ENCODE data around the gene QTRT2. TPM values are rescaled to one million over a fixed set of nuclear protein-coding genes. Genes with fewer than 3 reads are reported as not detected.

QTRT2 gene
- polyA plus RNA-seq, 2 of the 4 experiments (the other 2 are of a cell fraction), result 23.5 to 33.9 TPM

DNA sequence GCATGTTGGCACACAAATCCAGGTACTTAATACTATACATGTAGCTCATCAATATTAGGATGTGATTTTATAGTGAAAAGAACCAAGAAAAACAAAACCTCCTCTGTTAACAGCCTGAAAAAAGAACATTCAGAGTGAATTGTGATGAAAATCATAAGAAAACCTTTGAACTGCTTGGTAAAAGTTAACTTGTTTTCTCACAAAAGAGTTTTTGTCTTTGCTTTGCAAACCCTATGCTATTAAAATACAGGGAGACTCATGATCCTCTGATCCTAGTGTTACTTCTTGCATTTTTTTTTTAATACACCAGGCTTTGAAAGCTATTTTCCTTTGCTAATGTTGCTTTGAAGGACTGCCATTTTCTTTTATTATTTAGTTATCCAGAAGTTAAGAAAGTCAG is 23.7 kb downstream of the QTRT2 start:
- POLR2A ChIA-PET, result no interaction called here
- DNase-seq (ENCODE audit: low read depth in 1 of 2, low spot score in 1 of 2) (no peak), ATAC-seq (no peak), FAIRE-seq (no peak)
- CTCF ChIA-PET, result no interaction called here
- Histone ChIP-seq H3K4me2 (no peak overlapping the region), H3K9me3 (no peaks in the 10 kb centered on the region), H3K4me1 (no peaks in the 10 kb centered on the region), H3K4me3 (no peak overlapping the region), H3K27ac (no peak overlapping the region)
- no peak for TF ChIP-seq EHF (CRISPR knock-in tag; IDR thresholded peaks at IDR 0.05)
- TF ChIP-seq, protein P1, sequence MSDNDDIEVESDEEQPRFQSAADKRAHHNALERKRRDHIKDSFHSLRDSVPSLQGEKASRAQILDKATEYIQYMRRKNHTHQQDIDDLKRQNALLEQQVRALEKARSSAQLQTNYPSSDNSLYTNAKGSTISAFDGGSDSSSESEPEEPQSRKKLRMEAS (IDR thresholded peaks at IDR 0.05), result no peak
- TF ChIP-seq, protein P2, sequence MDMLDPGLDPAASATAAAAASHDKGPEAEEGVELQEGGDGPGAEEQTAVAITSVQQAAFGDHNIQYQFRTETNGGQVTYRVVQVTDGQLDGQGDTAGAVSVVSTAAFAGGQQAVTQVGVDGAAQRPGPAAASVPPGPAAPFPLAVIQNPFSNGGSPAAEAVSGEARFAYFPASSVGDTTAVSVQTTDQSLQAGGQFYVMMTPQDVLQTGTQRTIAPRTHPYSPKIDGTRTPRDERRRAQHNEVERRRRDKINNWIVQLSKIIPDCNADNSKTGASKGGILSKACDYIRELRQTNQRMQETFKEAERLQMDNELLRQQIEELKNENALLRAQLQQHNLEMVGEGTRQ (IDR thresholded peaks at IDR 0.05), result no peak
- TF ChIP-seq ESRRA (IDR thresholded peaks at IDR 0.05; ENCODE audit: borderline replicate concordance, low read length), result no peak
- no peak for TF ChIP-seq JUN (IDR thresholded peaks at IDR 0.05)
- TF ChIP-seq RAD21 (conservative IDR thresholded peaks at IDR 0.05 in 1 of 2, IDR thresholded peaks at IDR 0.05 in 1 of 2), result no peak
- TF ChIP-seq EHMT2 (IDR thresholded peaks at IDR 0.05; ENCODE audit: low read depth), result no peak
- TF ChIP-seq KDM1A (IDR thresholded peaks at IDR 0.05; ENCODE audit: low read depth), result no peak
- TF ChIP-seq, protein P3, sequence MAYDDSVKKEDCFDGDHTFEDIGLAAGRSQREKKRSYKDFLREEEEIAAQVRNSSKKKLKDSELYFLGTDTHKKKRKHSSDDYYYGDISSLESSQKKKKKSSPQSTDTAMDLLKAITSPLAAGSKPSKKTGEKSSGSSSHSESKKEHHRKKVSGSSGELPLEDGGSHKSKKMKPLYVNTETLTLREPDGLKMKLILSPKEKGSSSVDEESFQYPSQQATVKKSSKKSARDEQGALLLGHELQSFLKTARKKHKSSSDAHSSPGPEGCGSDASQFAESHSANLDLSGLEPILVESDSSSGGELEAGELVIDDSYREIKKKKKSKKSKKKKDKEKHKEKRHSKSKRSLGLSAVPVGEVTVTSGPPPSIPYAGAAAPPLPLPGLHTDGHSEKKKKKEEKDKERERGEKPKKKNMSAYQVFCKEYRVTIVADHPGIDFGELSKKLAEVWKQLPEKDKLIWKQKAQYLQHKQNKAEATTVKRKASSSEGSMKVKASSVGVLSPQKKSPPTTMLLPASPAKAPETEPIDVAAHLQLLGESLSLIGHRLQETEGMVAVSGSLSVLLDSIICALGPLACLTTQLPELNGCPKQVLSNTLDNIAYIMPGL (CRISPR knock-in tag; IDR thresholded peaks at IDR 0.05; ENCODE audit: borderline replicate concordance), result no peak
- TF ChIP-seq CEBPB (IDR thresholded peaks at IDR 0.05), result no peak
- TF ChIP-seq, protein P4, sequence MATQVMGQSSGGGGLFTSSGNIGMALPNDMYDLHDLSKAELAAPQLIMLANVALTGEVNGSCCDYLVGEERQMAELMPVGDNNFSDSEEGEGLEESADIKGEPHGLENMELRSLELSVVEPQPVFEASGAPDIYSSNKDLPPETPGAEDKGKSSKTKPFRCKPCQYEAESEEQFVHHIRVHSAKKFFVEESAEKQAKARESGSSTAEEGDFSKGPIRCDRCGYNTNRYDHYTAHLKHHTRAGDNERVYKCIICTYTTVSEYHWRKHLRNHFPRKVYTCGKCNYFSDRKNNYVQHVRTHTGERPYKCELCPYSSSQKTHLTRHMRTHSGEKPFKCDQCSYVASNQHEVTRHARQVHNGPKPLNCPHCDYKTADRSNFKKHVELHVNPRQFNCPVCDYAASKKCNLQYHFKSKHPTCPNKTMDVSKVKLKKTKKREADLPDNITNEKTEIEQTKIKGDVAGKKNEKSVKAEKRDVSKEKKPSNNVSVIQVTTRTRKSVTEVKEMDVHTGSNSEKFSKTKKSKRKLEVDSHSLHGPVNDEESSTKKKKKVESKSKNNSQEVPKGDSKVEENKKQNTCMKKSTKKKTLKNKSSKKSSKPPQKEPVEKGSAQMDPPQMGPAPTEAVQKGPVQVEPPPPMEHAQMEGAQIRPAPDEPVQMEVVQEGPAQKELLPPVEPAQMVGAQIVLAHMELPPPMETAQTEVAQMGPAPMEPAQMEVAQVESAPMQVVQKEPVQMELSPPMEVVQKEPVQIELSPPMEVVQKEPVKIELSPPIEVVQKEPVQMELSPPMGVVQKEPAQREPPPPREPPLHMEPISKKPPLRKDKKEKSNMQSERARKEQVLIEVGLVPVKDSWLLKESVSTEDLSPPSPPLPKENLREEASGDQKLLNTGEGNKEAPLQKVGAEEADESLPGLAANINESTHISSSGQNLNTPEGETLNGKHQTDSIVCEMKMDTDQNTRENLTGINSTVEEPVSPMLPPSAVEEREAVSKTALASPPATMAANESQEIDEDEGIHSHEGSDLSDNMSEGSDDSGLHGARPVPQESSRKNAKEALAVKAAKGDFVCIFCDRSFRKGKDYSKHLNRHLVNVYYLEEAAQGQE (IDR thresholded peaks at IDR 0.05), result no peak

DNA sequence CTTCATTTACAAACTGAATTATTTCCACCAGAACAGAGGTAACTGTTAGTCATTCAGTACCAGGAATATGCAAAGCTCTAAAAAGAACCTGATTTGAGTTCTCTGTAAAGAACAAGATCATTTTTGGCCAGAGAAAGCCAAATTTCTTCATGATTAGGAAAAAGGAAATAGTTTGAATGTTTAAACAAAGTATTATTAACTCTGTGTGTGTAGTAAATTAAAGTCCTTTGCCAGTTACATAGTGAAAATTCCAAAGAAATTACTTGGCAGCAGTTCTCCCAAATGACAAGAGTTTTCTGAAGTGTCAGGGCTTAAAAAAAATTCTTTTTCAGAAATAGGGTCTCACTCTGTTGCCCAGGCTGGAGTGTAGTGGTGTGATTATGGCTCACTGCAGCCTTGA is 24.5 kb downstream of the QTRT2 start:
- no peaks in the 10 kb centered on the region for H3K4me1 ChIP-seq
- H3K27ac ChIP-seq, result no peak overlapping the region
- ChIA-PET POLR2A (no interaction called here), CTCF (no interaction called here)
- no peak for DNase-seq (ENCODE audit: low read depth in 1 of 2, low spot score in 1 of 2)
- FAIRE-seq, result no peak
- no peaks in the 10 kb centered on the region for H3K9me3 ChIP-seq
- no peak overlapping the region for H3K4me3 ChIP-seq
- no peak for TF ChIP-seq BHLHE40 (IDR thresholded peaks at IDR 0.05; ENCODE audit: low read depth, low read length)
- TF ChIP-seq JUN (IDR thresholded peaks at IDR 0.05), result no peak
- no peak for TF ChIP-seq MAZ (IDR thresholded peaks at IDR 0.05; ENCODE audit: borderline replicate concordance, low read depth, low read length)
- TF ChIP-seq CBX8 (IDR thresholded peaks at IDR 0.05), result no peak
- ATAC-seq, result no peak
- H3K4me2 ChIP-seq, result no peak overlapping the region

DNA sequence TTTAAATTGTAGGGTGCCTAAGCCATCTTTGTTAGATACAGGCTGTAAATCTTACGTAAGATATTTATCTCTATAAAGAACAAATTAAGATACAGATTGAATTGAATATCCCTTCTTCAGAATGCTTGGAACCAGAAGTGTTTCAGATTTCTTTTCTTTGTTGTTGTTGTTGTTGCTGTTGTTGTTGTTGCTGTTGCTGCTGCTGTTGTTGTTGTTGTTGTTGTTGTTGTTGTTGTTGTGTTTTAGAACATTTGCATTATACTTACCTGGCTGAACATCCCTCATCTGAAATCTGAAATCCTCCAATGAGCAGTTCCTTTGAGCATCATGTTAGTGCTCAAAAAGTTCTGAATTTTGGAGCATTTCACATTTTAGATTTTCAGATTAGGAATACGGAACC is 26.6 kb downstream of the QTRT2 start:
- ChIA-PET CTCF (no interaction called here), POLR2A (no interaction called here)
- TF ChIP-seq CHD4 (IDR thresholded peaks at IDR 0.05; ENCODE audit: borderline replicate concordance), result no peak
- TF ChIP-seq, protein P1 (IDR thresholded peaks at IDR 0.05), result no peak
- no peak for TF ChIP-seq NR3C1 (IDR thresholded peaks at IDR 0.05)
- TF ChIP-seq, protein P5, sequence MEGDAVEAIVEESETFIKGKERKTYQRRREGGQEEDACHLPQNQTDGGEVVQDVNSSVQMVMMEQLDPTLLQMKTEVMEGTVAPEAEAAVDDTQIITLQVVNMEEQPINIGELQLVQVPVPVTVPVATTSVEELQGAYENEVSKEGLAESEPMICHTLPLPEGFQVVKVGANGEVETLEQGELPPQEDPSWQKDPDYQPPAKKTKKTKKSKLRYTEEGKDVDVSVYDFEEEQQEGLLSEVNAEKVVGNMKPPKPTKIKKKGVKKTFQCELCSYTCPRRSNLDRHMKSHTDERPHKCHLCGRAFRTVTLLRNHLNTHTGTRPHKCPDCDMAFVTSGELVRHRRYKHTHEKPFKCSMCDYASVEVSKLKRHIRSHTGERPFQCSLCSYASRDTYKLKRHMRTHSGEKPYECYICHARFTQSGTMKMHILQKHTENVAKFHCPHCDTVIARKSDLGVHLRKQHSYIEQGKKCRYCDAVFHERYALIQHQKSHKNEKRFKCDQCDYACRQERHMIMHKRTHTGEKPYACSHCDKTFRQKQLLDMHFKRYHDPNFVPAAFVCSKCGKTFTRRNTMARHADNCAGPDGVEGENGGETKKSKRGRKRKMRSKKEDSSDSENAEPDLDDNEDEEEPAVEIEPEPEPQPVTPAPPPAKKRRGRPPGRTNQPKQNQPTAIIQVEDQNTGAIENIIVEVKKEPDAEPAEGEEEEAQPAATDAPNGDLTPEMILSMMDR (IDR thresholded peaks at IDR 0.05), result no peak
- TF ChIP-seq EHF (CRISPR knock-in tag; IDR thresholded peaks at IDR 0.05), result no peak
- Histone ChIP-seq H3K4me3 (no peak overlapping the region), H3K27ac (no peak overlapping the region), H3K4me1 (no peaks in the 10 kb centered on the region), H3K4me2 (no peak overlapping the region), H3K9me3 (no peaks in the 10 kb centered on the region)
- no peak for FAIRE-seq
- ATAC-seq, result no peak
- 96% methylated on average over 2 of the region's 2 CpGs for whole genome bisulfite sequencing (ENCODE audit: missing lambda C conversion rate)
- DNase-seq (ENCODE audit: low read depth in 1 of 2, low spot score in 1 of 2), result no peak

All from A549 (cell line).